ENCODE data around the gene HS6ST3.

HS6ST3 gene

DNA sequence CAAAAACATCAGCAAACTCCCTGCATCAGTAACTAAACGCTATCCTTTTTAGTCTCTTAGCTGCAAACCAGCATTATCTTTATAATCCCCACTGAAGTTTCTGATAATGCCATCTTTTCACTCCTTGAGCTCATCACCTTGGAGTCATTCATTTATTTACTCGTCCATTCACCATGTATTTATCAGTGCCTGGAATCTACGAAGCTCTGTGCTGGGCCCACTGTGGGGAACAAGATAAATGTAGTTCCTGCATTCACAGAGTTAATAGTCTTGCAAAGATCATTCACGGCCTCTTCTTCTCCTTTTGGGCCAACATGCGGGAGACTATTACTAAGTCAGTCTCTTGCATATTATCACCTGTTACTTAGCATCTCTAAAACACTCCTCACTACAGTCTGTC is 89.4 kb downstream of the HS6ST3 start:
- no peaks in the 10 kb centered on the region for H3K4me1 ChIP-seq (ENCODE audit: insufficient read depth, low read length, severe bottlenecking)
- H3K27me3 ChIP-seq (ENCODE audit: insufficient read depth, low read length): no peaks in the 10 kb centered on the region
- no peaks in the 10 kb centered on the region for H3K9me3 ChIP-seq (ENCODE audit: low read length)
- no peak overlapping the region for H3K4me3 ChIP-seq (ENCODE audit: low read depth, low read length, poor library complexity, severe bottlenecking)
- no peak for TF ChIP-seq EZH2 (IDR thresholded peaks at IDR 0.05; ENCODE audit: borderline replicate concordance, low read length)
- TF ChIP-seq, protein P1, sequence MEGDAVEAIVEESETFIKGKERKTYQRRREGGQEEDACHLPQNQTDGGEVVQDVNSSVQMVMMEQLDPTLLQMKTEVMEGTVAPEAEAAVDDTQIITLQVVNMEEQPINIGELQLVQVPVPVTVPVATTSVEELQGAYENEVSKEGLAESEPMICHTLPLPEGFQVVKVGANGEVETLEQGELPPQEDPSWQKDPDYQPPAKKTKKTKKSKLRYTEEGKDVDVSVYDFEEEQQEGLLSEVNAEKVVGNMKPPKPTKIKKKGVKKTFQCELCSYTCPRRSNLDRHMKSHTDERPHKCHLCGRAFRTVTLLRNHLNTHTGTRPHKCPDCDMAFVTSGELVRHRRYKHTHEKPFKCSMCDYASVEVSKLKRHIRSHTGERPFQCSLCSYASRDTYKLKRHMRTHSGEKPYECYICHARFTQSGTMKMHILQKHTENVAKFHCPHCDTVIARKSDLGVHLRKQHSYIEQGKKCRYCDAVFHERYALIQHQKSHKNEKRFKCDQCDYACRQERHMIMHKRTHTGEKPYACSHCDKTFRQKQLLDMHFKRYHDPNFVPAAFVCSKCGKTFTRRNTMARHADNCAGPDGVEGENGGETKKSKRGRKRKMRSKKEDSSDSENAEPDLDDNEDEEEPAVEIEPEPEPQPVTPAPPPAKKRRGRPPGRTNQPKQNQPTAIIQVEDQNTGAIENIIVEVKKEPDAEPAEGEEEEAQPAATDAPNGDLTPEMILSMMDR (IDR thresholded peaks at IDR 0.05; ENCODE audit: low read length): no peak
- no peaks in the 10 kb centered on the region for H3K79me2 ChIP-seq (ENCODE audit: insufficient read depth, low read length)
- H2AFZ ChIP-seq (ENCODE audit: low read length): no peak overlapping the region
- no peak overlapping the region for H3K4me2 ChIP-seq (ENCODE audit: low read length)
- H3K9me2 ChIP-seq (ENCODE audit: low read depth, low read length): no peaks in the 10 kb centered on the region
- H3F3A ChIP-seq (ENCODE audit: insufficient read depth, low read length): no peaks in the 10 kb centered on the region
- no peak overlapping the region for H3K9ac ChIP-seq (ENCODE audit: low read length)
- H3K36me3 ChIP-seq (ENCODE audit: insufficient read depth, low read length): no peaks in the 10 kb centered on the region
- no peak overlapping the region for H3K27ac ChIP-seq (ENCODE audit: low read depth, low read length, poor library complexity, severe bottlenecking)
- no peaks in the 10 kb centered on the region for H4K20me1 ChIP-seq (ENCODE audit: insufficient read depth, low read length)

DNA sequence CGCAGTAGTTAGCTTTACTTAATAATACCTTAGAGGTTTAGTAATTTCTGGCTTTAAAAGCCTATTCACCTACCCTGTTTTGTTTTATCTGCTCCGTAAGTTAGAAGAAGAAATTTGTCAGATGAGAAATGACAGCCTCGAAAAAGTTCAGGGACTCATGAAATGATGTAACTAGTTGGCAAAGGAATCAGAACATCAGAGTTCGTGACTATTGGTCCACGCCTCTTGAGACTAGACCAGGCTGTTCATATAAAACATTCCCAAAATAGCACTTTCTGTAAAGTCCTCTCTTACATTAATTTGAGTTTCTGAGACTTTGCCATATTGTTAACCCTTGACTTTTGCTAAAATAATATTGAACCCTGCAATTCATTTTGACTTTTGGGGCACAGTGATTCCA is 92.0 kb downstream of the HS6ST3 start:
- Histone ChIP-seq H3K27me3 (ENCODE audit: insufficient read depth, low read length) (no peaks in the 10 kb centered on the region), H2AFZ (ENCODE audit: low read length) (no peak overlapping the region), H3K9me2 (ENCODE audit: low read depth, low read length) (no peaks in the 10 kb centered on the region), H3K36me3 (ENCODE audit: insufficient read depth, low read length) (no peaks in the 10 kb centered on the region), H3K4me1 (ENCODE audit: insufficient read depth, low read length, severe bottlenecking) (no peaks in the 10 kb centered on the region), H3K4me3 (ENCODE audit: low read depth, low read length, poor library complexity, severe bottlenecking) (no peak overlapping the region), H3K79me2 (ENCODE audit: insufficient read depth, low read length) (no peaks in the 10 kb centered on the region), H3F3A (ENCODE audit: insufficient read depth, low read length) (no peaks in the 10 kb centered on the region), H3K4me2 (ENCODE audit: low read length) (no peak overlapping the region), H3K9ac (ENCODE audit: low read length) (no peak overlapping the region), H3K27ac (ENCODE audit: low read depth, low read length, poor library complexity, severe bottlenecking) (no peak overlapping the region), H3K9me3 (ENCODE audit: low read length) (no peaks in the 10 kb centered on the region), H4K20me1 (ENCODE audit: insufficient read depth, low read length) (no peaks in the 10 kb centered on the region)
- TF ChIP-seq, protein P1 (IDR thresholded peaks at IDR 0.05; ENCODE audit: low read length): no peak
- no peak for TF ChIP-seq EZH2 (IDR thresholded peaks at IDR 0.05; ENCODE audit: borderline replicate concordance, low read length)

DNA sequence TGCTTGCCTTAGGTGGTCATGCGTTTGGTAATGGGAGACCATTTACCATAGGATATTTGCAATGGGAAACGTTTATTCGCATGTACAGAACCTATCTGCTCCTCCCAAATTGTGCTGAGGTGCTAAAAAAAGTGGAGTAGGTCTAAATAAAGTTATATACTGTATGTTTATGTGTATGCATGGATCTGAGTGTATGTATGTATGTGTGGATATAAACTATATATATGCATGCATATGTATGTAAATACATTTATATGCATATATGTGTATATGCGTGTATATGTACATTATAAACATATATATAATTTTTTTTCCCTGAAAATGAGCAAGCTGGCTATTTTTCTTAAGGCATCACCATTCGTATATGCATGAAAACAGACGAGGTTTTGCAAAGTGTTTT is 95.9 kb downstream of the HS6ST3 start:
- no peak for TF ChIP-seq EZH2 (IDR thresholded peaks at IDR 0.05; ENCODE audit: borderline replicate concordance, low read length)
- TF ChIP-seq, protein P1 (IDR thresholded peaks at IDR 0.05; ENCODE audit: low read length): no peak
- H3K9me3 ChIP-seq (ENCODE audit: low read length): no peaks in the 10 kb centered on the region
- H3K9me2 ChIP-seq (ENCODE audit: low read depth, low read length): no peaks in the 10 kb centered on the region
- H3K27ac ChIP-seq (ENCODE audit: low read depth, low read length, poor library complexity, severe bottlenecking): no peak overlapping the region
- no peak overlapping the region for H3K4me3 ChIP-seq (ENCODE audit: low read depth, low read length, poor library complexity, severe bottlenecking)
- H4K20me1 ChIP-seq (ENCODE audit: insufficient read depth, low read length): no peaks in the 10 kb centered on the region
- no peaks in the 10 kb centered on the region for H3K36me3 ChIP-seq (ENCODE audit: insufficient read depth, low read length)
- H3K4me1 ChIP-seq (ENCODE audit: insufficient read depth, low read length, severe bottlenecking): no peaks in the 10 kb centered on the region
- H3F3A ChIP-seq (ENCODE audit: insufficient read depth, low read length): no peaks in the 10 kb centered on the region
- no peak overlapping the region for H3K4me2 ChIP-seq (ENCODE audit: low read length)
- no peaks in the 10 kb centered on the region for H3K79me2 ChIP-seq (ENCODE audit: insufficient read depth, low read length)
- no peaks in the 10 kb centered on the region for H3K27me3 ChIP-seq (ENCODE audit: insufficient read depth, low read length)
- H3K9ac ChIP-seq (ENCODE audit: low read length): no peak overlapping the region
- no peak overlapping the region for H2AFZ ChIP-seq (ENCODE audit: low read length)

Measured in OCI-LY1 (cell line).